ENCODE measurements around the gene THEMIS.

DNA sequence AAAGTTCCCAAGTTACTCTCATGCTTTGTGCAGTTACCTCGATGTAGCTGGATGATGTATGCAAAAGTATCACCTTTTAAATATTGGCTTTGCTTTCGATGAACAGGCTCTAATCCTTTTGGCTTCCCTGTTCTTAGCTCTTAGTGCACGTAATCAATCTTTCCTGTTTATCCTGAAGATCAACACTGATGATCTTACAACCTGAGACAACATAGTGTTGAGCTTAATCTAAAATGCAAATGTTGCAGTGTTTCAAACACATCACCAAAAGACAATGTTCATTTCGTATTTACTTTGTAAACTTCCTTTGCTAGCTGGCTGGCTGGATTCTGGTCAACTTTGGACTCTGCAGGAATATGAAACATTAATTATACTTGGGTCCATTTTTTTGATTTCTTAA is 132.1 kb downstream of the THEMIS start:
- TF ChIP-seq, protein P1, sequence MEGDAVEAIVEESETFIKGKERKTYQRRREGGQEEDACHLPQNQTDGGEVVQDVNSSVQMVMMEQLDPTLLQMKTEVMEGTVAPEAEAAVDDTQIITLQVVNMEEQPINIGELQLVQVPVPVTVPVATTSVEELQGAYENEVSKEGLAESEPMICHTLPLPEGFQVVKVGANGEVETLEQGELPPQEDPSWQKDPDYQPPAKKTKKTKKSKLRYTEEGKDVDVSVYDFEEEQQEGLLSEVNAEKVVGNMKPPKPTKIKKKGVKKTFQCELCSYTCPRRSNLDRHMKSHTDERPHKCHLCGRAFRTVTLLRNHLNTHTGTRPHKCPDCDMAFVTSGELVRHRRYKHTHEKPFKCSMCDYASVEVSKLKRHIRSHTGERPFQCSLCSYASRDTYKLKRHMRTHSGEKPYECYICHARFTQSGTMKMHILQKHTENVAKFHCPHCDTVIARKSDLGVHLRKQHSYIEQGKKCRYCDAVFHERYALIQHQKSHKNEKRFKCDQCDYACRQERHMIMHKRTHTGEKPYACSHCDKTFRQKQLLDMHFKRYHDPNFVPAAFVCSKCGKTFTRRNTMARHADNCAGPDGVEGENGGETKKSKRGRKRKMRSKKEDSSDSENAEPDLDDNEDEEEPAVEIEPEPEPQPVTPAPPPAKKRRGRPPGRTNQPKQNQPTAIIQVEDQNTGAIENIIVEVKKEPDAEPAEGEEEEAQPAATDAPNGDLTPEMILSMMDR (IDR thresholded peaks at IDR 0.05; ENCODE audit: insufficient read depth, low read depth, low read length), result no peak
- TF ChIP-seq EZH2 (IDR thresholded peaks at IDR 0.05; ENCODE audit: insufficient read depth, low read length), result no peak

Data from astrocyte (in vitro differentiated cells and primary cell).